ENCODE data around the gene PHOSPHO2.

DNA sequence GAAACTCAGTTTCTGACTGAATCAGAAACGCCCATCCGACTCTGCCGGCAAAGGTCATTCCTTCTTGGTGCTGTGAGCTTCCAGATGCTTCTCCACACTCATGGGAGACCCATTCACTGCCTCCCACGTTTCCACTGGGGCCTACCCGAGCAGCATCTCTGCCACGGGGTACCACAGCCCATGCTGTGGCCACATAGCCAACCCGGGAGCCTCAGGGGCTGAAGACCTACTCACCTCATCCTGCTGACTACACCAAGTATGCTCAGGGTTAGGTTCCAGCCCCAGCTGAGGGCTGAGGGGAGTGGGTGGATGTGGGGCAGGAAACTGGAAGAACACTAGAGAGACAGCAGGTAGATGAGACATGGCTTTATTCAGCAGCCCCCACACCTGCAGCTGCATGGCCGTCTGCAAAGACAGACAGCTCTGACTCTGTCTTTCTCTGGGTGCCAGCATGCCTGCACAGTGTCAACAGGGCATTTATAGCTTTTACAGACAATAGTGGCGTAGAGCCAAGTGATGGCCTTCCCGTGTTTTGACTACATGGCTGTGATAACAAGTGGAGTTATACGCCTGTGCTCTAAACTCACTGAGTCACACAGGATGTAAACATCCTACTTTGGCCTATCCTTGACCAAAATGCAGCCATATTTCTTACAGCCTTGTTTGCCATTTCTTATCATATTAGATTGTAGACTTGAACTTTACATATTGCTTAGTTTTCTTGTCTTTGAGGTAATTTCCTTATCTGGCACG lies 22.8 kb downstream of the PHOSPHO2 start:
- TF ChIP-seq, protein P1, sequence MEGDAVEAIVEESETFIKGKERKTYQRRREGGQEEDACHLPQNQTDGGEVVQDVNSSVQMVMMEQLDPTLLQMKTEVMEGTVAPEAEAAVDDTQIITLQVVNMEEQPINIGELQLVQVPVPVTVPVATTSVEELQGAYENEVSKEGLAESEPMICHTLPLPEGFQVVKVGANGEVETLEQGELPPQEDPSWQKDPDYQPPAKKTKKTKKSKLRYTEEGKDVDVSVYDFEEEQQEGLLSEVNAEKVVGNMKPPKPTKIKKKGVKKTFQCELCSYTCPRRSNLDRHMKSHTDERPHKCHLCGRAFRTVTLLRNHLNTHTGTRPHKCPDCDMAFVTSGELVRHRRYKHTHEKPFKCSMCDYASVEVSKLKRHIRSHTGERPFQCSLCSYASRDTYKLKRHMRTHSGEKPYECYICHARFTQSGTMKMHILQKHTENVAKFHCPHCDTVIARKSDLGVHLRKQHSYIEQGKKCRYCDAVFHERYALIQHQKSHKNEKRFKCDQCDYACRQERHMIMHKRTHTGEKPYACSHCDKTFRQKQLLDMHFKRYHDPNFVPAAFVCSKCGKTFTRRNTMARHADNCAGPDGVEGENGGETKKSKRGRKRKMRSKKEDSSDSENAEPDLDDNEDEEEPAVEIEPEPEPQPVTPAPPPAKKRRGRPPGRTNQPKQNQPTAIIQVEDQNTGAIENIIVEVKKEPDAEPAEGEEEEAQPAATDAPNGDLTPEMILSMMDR (IDR thresholded peaks at IDR 0.05): no peak
- TF ChIP-seq POLR2A (IDR thresholded peaks at IDR 0.05): no peak
